Ovary (tissue), 3 donors: ENCODE data around the gene UMAD1.

ENCODE experiments used
- EP300 ChIP-seq: sonication (generic); formaldehyde crosslinking; IDR thresholded peaks from one replicate; pipeline ENCODE4 v1.6.1; 2017; ENCODE audit warnings: antibody characterized with exemption
- POLR2A ChIP-seq: fragments of 450-650 bp; IDR thresholded peaks from one replicate; pipeline ENCODE4 v1.6.1; 2017; ENCODE audit warnings: antibody characterized with exemption, mild to moderate bottlenecking, moderate library complexity
- TF ChIP-seq, protein P1 (sequence below), 3 donors: fragments of 450-650 bp in 2 of 3; fragments of 200-600 bp in 1 of 3; IDR thresholded peaks; one replicate each; pipeline versions ENCODE4 v1.5.1 to v1.8.0; 2016 to 2022; ENCODE audit warnings: antibody characterized with exemption in 3 of 3, mild to moderate bottlenecking in 1 of 3
- donor health status: DM: no; HTN: no; CAD: no.

- TF ChIP-seq POLR2A (no peak), EP300 (no peak)
- TF ChIP-seq, protein P1, sequence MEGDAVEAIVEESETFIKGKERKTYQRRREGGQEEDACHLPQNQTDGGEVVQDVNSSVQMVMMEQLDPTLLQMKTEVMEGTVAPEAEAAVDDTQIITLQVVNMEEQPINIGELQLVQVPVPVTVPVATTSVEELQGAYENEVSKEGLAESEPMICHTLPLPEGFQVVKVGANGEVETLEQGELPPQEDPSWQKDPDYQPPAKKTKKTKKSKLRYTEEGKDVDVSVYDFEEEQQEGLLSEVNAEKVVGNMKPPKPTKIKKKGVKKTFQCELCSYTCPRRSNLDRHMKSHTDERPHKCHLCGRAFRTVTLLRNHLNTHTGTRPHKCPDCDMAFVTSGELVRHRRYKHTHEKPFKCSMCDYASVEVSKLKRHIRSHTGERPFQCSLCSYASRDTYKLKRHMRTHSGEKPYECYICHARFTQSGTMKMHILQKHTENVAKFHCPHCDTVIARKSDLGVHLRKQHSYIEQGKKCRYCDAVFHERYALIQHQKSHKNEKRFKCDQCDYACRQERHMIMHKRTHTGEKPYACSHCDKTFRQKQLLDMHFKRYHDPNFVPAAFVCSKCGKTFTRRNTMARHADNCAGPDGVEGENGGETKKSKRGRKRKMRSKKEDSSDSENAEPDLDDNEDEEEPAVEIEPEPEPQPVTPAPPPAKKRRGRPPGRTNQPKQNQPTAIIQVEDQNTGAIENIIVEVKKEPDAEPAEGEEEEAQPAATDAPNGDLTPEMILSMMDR (IDR thresholded peaks at IDR 0.05), result no peak
These were observed 282.3 kb downstream of the UMAD1 start for GRCh38 chr7:7922684-7923385.
